Glutamatergic neuron (in vitro differentiated cells): ENCODE measurements around the gene CDK7. TPM values are rescaled to one million over a fixed set of nuclear protein-coding genes. Genes with fewer than 3 reads are reported as not detected.

Source experiments
- DNase-seq: peaks from one replicate; pipeline ENCODE4 v3.0.0; 2022
- H3K27ac Mint-ChIP-seq: one replicate; pipeline ENCODE4 v1.8.0; 2020; ENCODE audit warnings: mild to moderate bottlenecking, mixed read lengths, inconsistent platforms; ENCODE audit not compliant: unreplicated experiment
- H3K27me3 Mint-ChIP-seq: one replicate; pipeline ENCODE4 v1.8.0; 2020; ENCODE audit warnings: mild to moderate bottlenecking, moderate library complexity, mixed read lengths, inconsistent platforms; ENCODE audit not compliant: unreplicated experiment
- H3K36me3 Mint-ChIP-seq: one replicate; pipeline ENCODE4 v1.8.0; 2020; ENCODE audit warnings: mild to moderate bottlenecking, mixed read lengths, inconsistent platforms; ENCODE audit not compliant: unreplicated experiment
- H3K4me1 Mint-ChIP-seq: one replicate; pipeline ENCODE4 v1.8.0; 2020; ENCODE audit warnings: mild to moderate bottlenecking, low read depth, mixed read lengths, inconsistent platforms; ENCODE audit not compliant: unreplicated experiment
- H3K4me3 Mint-ChIP-seq: one replicate; pipeline ENCODE4 v1.8.0; 2020; ENCODE audit warnings: mild to moderate bottlenecking, mixed read lengths, inconsistent platforms; ENCODE audit not compliant: unreplicated experiment
- H3K9me3 Mint-ChIP-seq: one replicate; pipeline ENCODE4 v1.8.0; 2020; ENCODE audit warnings: mild to moderate bottlenecking, moderate library complexity, mixed read lengths, inconsistent platforms; ENCODE audit not compliant: unreplicated experiment
- CTCF ChIP-seq: fragments of 200-600 bp; sonication (generic); IDR thresholded peaks from one replicate; pipeline ENCODE4 v1.5.0; 2021; ENCODE audit not compliant: partially characterized antibody, unreplicated experiment
- long read RNA-seq: library from polyadenylated mRNA; unstranded; transcript quantifications from one replicate; pipeline ENCODE4 v2.0.0, GENCODE V29; 2020; ENCODE audit not compliant: unreplicated experiment
- total RNA-seq: library from RNA; stranded (reverse); fragmentation: NEBNext Ultra II Directional; extraction: Animal tissue kit (Norgen Biotek cat#: 25700); gene quantifications from one replicate; pipeline ENCODE4 v1.2.1, GENCODE V29; 2021; ENCODE audit not compliant: unreplicated experiment

Gene CDK7
- total RNA-seq, result 17.0 TPM
- long read RNA-seq, transcript CDK7-201 (12 exons, 1,439 nt), result major isoform, 12 of 17 reads
- long read RNA-seq, partial matches to known transcripts, result 1 of 17 reads
- long read RNA-seq, other reads (novel, unspliced or antisense), result 4 of 17 reads

GRCh38 chr5:69234457-69235268 is at the start of gene CDK7:
TSS of gene CDK7 (plus strand) at chr5:69234886. CDS start at chr5:69234976, 90 bp downstream.
- H3K4me1 Mint-ChIP-seq, result peaks cover 8% of the 10 kb centered on the region
- peak within 1 kb of the TSS; percentile 60 for H3K27ac Mint-ChIP-seq
- no peaks in the 10 kb centered on the region for H3K36me3 Mint-ChIP-seq
- peak; percentile 94 for DNase-seq
- TF ChIP-seq CTCF, result no peak
- H3K4me3 Mint-ChIP-seq, result peak within 1 kb of the TSS; percentile 96
- H3K9me3 Mint-ChIP-seq, result peaks cover 3% of the 10 kb centered on the region
- peaks cover 5% of the 10 kb centered on the region for H3K27me3 Mint-ChIP-seq

- peak overlapping the region; percentile 52 for H3K4me3 Mint-ChIP-seq
- no peak overlapping the region for H3K27ac Mint-ChIP-seq
Observed at GRCh38 chr5:69187342-69187741, 47.3 kb upstream of the CDK7 start.

GRCh38 chr5:69188811-69189161 is 45.9 kb upstream of the CDK7 start:
- no peaks in the 10 kb centered on the region for H3K9me3 Mint-ChIP-seq
- peak overlapping the region; percentile 98 for H3K27ac Mint-ChIP-seq
- H3K36me3 Mint-ChIP-seq, result no peaks in the 10 kb centered on the region
- TF ChIP-seq CTCF, result no peak
- H3K4me3 Mint-ChIP-seq, result peak overlapping the region; percentile 97
- H3K27me3 Mint-ChIP-seq, result no peaks in the 10 kb centered on the region
- H3K4me1 Mint-ChIP-seq, result no peaks in the 10 kb centered on the region
- DNase-seq, result no peak

More at GRCh38 chr5:69187342-69187741, 47.3 kb upstream of the CDK7 start:
- no peak for DNase-seq
- no peak for TF ChIP-seq CTCF
- Mint-ChIP-seq H3K9me3 (no peaks in the 10 kb centered on the region), H3K27me3 (no peaks in the 10 kb centered on the region), H3K36me3 (no peaks in the 10 kb centered on the region), H3K4me1 (no peaks in the 10 kb centered on the region)

- Mint-ChIP-seq H3K27ac (peak within 1 kb of the TSS; percentile 98), H3K27me3 (no peaks in the 10 kb centered on the region), H3K4me1 (no peaks in the 10 kb centered on the region), H3K36me3 (no peaks in the 10 kb centered on the region), H3K4me3 (peak within 1 kb of the TSS; percentile 97), H3K9me3 (no peaks in the 10 kb centered on the region)
- peak; percentile 95 for DNase-seq
- no peak for TF ChIP-seq CTCF
Observed at GRCh38 chr5:69189162-69190086, 45.3 kb upstream of the CDK7 start, which contains the start of gene CENPH. TSS of gene CENPH (plus strand) at chr5:69189583. CDS start at chr5:69189635, 52 bp downstream.
